HCT116 (cell line): Measurements from ENCODE around the gene ZNF385A. TPM values are rescaled to one million over a fixed set of nuclear protein-coding genes. Genes with fewer than 3 reads are reported as not detected.

Source experiments
- ATAC-seq: fragments of 200-7000 bp; cut with Tn5 transposase; 2 replicates; pipeline ENCODE4 v1.9.1; 2020; ENCODE audit warnings: mild to moderate bottlenecking, moderate library complexity
- BruUV-seq: library from RNA; stranded (reverse); fragments of 400-500 nt; replicated peaks from 2 replicates; lab custom pipeline; 2021; lab: Mats Ljungman, UMichigan
- CTCF ChIA-PET: fragments of 300-600 bp; sonication (Branson Sonifier 250); formaldehyde crosslinking; loops from one replicate; lab custom pipeline; 2021; ENCODE audit warnings: antibody characterized with exemption; lab: Charles Lee
- POLR2A ChIA-PET: fragments of 300-600, 350-600 bp; sonication (Branson Sonifier 250); formaldehyde crosslinking; loops from one replicate; lab custom pipeline; 2021; ENCODE audit warnings: antibody characterized with exemption; lab: Charles Lee
- RAD21 ChIA-PET, 2 experiments: fragments of 300-600 bp; sonication (Branson Sonifier 250); formaldehyde crosslinking; loops; one replicate each; lab custom pipeline; 2023; ENCODE audit warnings: low total read pairs in 2 of 2; ENCODE audit not compliant: uncharacterized antibody in 2 of 2, unreplicated experiment in 2 of 2, low non-redundant PET in 1 of 2; lab: Charles Lee
- DNase-seq: peaks from one replicate; pipeline ENCODE4 v3.0.0-alpha.2; 2010; ENCODE audit warnings: low read depth, low spot score
- H2AFZ ChIP-seq: fragments of 200-600 bp; shearing (Covaris generic), sonication (generic); 2 replicates; pipeline ENCODE4 v1.6.1; 2017; ENCODE audit warnings: low read depth, mixed run types, mixed read lengths, antibody characterized with exemption, low read length; ENCODE audit not compliant: poor library complexity, severe bottlenecking
- H3K27ac ChIP-seq: 2 replicates; pipeline ENCODE4 v1.5.1; 2012; ENCODE audit warnings: low read depth, low read length
- H3K27me3 ChIP-seq: fragments of 200-600 bp; sonication (generic); 2 replicates; pipeline ENCODE4 v1.6.1; 2016; ENCODE audit warnings: mixed run types, low read length, mixed read lengths; ENCODE audit not compliant: insufficient read depth
- H3K36me3 ChIP-seq, 2 experiments: fragments of 200-500 bp in 1 of 2; fragments of 200-600 bp in 1 of 2; sonication (Bioruptor generic) in 1 of 2; sonication (generic) in 1 of 2; 2 replicates each; pipeline versions ENCODE4 v1.5.1 to v1.6.1; 2014 to 2016; ENCODE audit warnings: low read length in 2 of 2, inconsistent platforms in 1 of 2, mixed read lengths in 1 of 2, mixed run types in 1 of 2; ENCODE audit not compliant: insufficient read depth in 2 of 2, control insufficient read depth in 1 of 2
- H3K4me1 ChIP-seq, 2 experiments: fragments of 200-600 bp in 1 of 2; sonication (generic) in 1 of 2; 2 replicates each; pipeline versions ENCODE4 v1.5.1 to v1.6.1; 2012 to 2017; ENCODE audit warnings: low read length in 2 of 2, inconsistent platforms in 1 of 2, mild to moderate bottlenecking in 1 of 2, mixed read lengths in 1 of 2, mixed run types in 1 of 2, moderate library complexity in 1 of 2; ENCODE audit not compliant: insufficient read depth in 2 of 2, control insufficient read depth in 1 of 2
- H3K4me2 ChIP-seq: fragments of 200-600 bp; sonication (generic); 2 replicates; pipeline ENCODE4 v1.6.1; 2017; ENCODE audit warnings: mixed run types, low read length, mixed read lengths
- H3K4me3 ChIP-seq, 2 experiments: fragments of 200-600 bp in 1 of 2; sonication (generic) in 1 of 2; replicated peaks in 1 of 2; 2 replicates each; pipeline ENCODE4 v1.5.1; 2011 to 2016; ENCODE audit warnings: low read length in 2 of 2, control low read depth in 1 of 2, low read depth in 1 of 2, mild to moderate bottlenecking in 1 of 2, mixed read lengths in 1 of 2, mixed run types in 1 of 2
- H3K79me2 ChIP-seq: fragments of 200-600 bp; sonication (generic); 2 replicates; pipeline ENCODE4 v1.6.1; 2017; ENCODE audit warnings: mild to moderate bottlenecking, mixed run types, low read length, moderate library complexity, mixed read lengths; ENCODE audit not compliant: insufficient read depth
- H3K9ac ChIP-seq: fragments of 200-600 bp; sonication (generic); 2 replicates; pipeline ENCODE4 v1.6.1; 2016; ENCODE audit warnings: low read length, mixed read lengths
- H3K9me2 ChIP-seq: fragments of 200-600 bp; sonication (generic), shearing (Covaris generic); 2 replicates; pipeline ENCODE4 v1.6.1; 2017; ENCODE audit warnings: mixed run types, mild to moderate bottlenecking, moderate library complexity; ENCODE audit not compliant: insufficient read depth
- H3K9me3 ChIP-seq, 2 experiments: fragments of 200-500 bp in 1 of 2; fragments of 200-600 bp in 1 of 2; sonication (Bioruptor generic) in 1 of 2; sonication (generic) in 1 of 2; 2 replicates each; pipeline ENCODE4 v1.6.1; 2014 to 2017; ENCODE audit warnings: low read length in 2 of 2, mixed read lengths in 2 of 2, inconsistent platforms in 1 of 2, low read depth in 1 of 2, mild to moderate bottlenecking in 1 of 2, mixed run types in 1 of 2, moderate library complexity in 1 of 2; ENCODE audit not compliant: control insufficient read depth in 1 of 2, insufficient read depth in 1 of 2
- H4K20me1 ChIP-seq: fragments of 200-600 bp; sonication (generic), shearing (Covaris generic); 2 replicates; pipeline ENCODE4 v1.6.1; 2017; ENCODE audit warnings: mixed run types, mild to moderate bottlenecking, moderate library complexity; ENCODE audit not compliant: insufficient read depth
- ATF3 ChIP-seq: IDR thresholded peaks from 2 replicates; pipeline ENCODE4 v1.6.1; 2012
- CEBPB ChIP-seq: IDR thresholded peaks from 2 replicates; pipeline ENCODE4 v1.6.1; 2012; ENCODE audit warnings: low read depth
- CTCF ChIP-seq, 3 experiments: fragments of 200-600 bp in 1 of 3; sonication (generic) in 1 of 3; IDR thresholded peaks in 2 of 3; conservative IDR thresholded peaks in 1 of 3; 2 replicates each; pipeline ENCODE4 v1.5.1; 2012 to 2017; ENCODE audit warnings: low read depth in 2 of 3, low read length in 2 of 3, antibody characterized with exemption in 1 of 3, borderline replicate concordance in 1 of 3, control low read depth in 1 of 3, mild to moderate bottlenecking in 1 of 3, mixed read lengths in 1 of 3, mixed run types in 1 of 3, moderate library complexity in 1 of 3; ENCODE audit not compliant: insufficient read depth in 1 of 3
- EGR1 ChIP-seq: IDR thresholded peaks from 2 replicates; pipeline ENCODE4 v1.6.1; 2012; ENCODE audit warnings: low read depth
- ELF1 ChIP-seq: IDR thresholded peaks from 2 replicates; pipeline ENCODE4 v1.6.1; 2012; ENCODE audit warnings: low read depth, borderline replicate concordance
- EZH2 ChIP-seq: fragments of 200-600 bp; sonication (generic); IDR thresholded peaks from 2 replicates; pipeline ENCODE4 v1.6.1; 2017; ENCODE audit warnings: antibody characterized with exemption, mixed run types
- FOSL1 ChIP-seq: IDR thresholded peaks from 2 replicates; pipeline ENCODE4 v1.6.1; 2012; ENCODE audit warnings: low read depth
- JUND ChIP-seq: IDR thresholded peaks from 2 replicates; pipeline ENCODE4 v1.6.1; 2012
- MAX ChIP-seq: IDR thresholded peaks from 2 replicates; pipeline ENCODE4 v1.6.1; 2012
- POLR2A ChIP-seq: IDR thresholded peaks from 2 replicates; pipeline ENCODE4 v1.7.0; 2011; ENCODE audit warnings: borderline replicate concordance; ENCODE audit not compliant: insufficient read depth, insufficient read length; ENCODE audit errors: extremely low read depth
- POLR2AphosphoS5 ChIP-seq: IDR thresholded peaks from 2 replicates; pipeline ENCODE4 v1.6.1; 2011; ENCODE audit warnings: mild to moderate bottlenecking, low read depth, low read length, moderate library complexity
- RAD21 ChIP-seq: IDR thresholded peaks from 2 replicates; pipeline ENCODE4 v1.6.1; 2012; ENCODE audit warnings: low read depth, mild to moderate bottlenecking
- REST ChIP-seq: IDR thresholded peaks from 2 replicates; pipeline ENCODE4 v1.6.1; 2012; ENCODE audit warnings: low read depth
- SRF ChIP-seq: IDR thresholded peaks from 2 replicates; pipeline ENCODE4 v1.6.1; 2012; ENCODE audit warnings: low read depth
- YY1 ChIP-seq: IDR thresholded peaks from 2 replicates; pipeline ENCODE4 v1.6.1; 2011; ENCODE audit warnings: low read length, low read depth, moderate library complexity, mild to moderate bottlenecking; ENCODE audit not compliant: insufficient replicate concordance; ENCODE audit errors: extremely low read depth
- ZBTB33 ChIP-seq: IDR thresholded peaks from 2 replicates; pipeline ENCODE4 v1.6.1; 2011; ENCODE audit warnings: mild to moderate bottlenecking, low read length, moderate library complexity; ENCODE audit not compliant: insufficient replicate concordance; ENCODE audit errors: extremely low read depth
- ZFX ChIP-seq: fragments of 450-650 bp; IDR thresholded peaks from 2 replicates; pipeline ENCODE4 v1.6.1; 2017
- ZNF274 ChIP-seq: fragments of 200-500 bp; sonication (Bioruptor generic); IDR thresholded peaks from 2 replicates; pipeline ENCODE4 v1.6.1; 2014; ENCODE audit warnings: mild to moderate bottlenecking, low read depth, low read length, inconsistent platforms
- intact Hi-C: fragments of 100-400 bp; cut with micrococcal nuclease; formaldehyde crosslinking; loops from 2 replicates; pipeline ENCODE4 v1.10.0; 2022
- total RNA-seq: library from RNA; stranded (reverse); gene quantifications from one replicate; pipeline ENCODE4 v1.2.1, GENCODE V29; 2021; ENCODE audit not compliant: unreplicated experiment

Gene ZNF385A
- total RNA-seq, 1 experiment from 2014 or later = 34.7 TPM

- Histone ChIP-seq H3K9ac (no peak overlapping the region), H3K9me2 (no peaks in the 10 kb centered on the region), H3K4me3 (no peak overlapping the region), H3K27me3 (no peaks in the 10 kb centered on the region), H3K27ac (no peak overlapping the region), H3K36me3 (peaks cover 38% of the 10 kb centered on the region in 2 experiments), H2AFZ (no peak overlapping the region)
- POLR2A ChIA-PET = interaction anchor here (1.0 kb wide), 1 partner anchor 73 kb away, joined by 3 read pairs; no protein-coding TSS in a partner anchor
- no TSS peak for BruUV-seq
- no peak for DNase-seq
- RAD21 ChIA-PET = no interaction called here
- TF ChIP-seq ZBTB33 = no peak
- TF ChIP-seq CTCF (IDR thresholded peaks at IDR 0.05 in 2 of 3, conservative IDR thresholded peaks at IDR 0.05 in 1 of 3; ENCODE audit: borderline replicate concordance in 1 of 3, insufficient read depth in 1 of 3, low read depth in 2 of 3, low read length in 2 of 3) = no peak
- TF ChIP-seq FOSL1 = no peak
- TF ChIP-seq EZH2 = no peak
- no peak for TF ChIP-seq YY1
- no peak for TF ChIP-seq REST
- no peak for TF ChIP-seq JUND
- TF ChIP-seq MAX = no peak
- no peak for TF ChIP-seq RAD21
- no peak for TF ChIP-seq ELF1
- no peak for TF ChIP-seq ATF3
- no peak for TF ChIP-seq ZNF274
- TF ChIP-seq CEBPB = no peak
- no peak for TF ChIP-seq POLR2A
- no peak for TF ChIP-seq POLR2AphosphoS5
- no peak for TF ChIP-seq ZFX
- no peak for TF ChIP-seq SRF
- TF ChIP-seq EGR1 = no peak
- TF ChIP-seq, all 23 proteins: peak for 0
- Histone ChIP-seq H3K9me3 (no peaks in the 10 kb centered on the region), H3K4me2 (no peak overlapping the region), H3K79me2 (no peaks in the 10 kb centered on the region), H3K4me1 (peaks cover 0 to 2% of the 10 kb centered on the region in 2 experiments; a peak in 1 of 4 replicates), H4K20me1 (no peaks in the 10 kb centered on the region)
- ATAC-seq = no peak
- intact Hi-C loops = no loop called here
- CTCF ChIA-PET = interaction anchor here (1.2 to 3.0 kb wide), 2 partner anchors 15 to 26 kb away, joined by 3 to 7 read pairs; partner anchors contain the start of gene COPZ1
These were observed 33.8 kb downstream of the ZNF385A start for GRCh38 chr12:54350743-54351142.
